LNCaP clone FGC (cell line): ENCODE measurements around the gene PABPN1.

ENCODE experiments used
- DNase-seq: peaks from one replicate; pipeline ENCODE4 v3.0.0-alpha.2; 2011; ENCODE audit warnings: low read depth
- H3K4me3 ChIP-seq: 2 replicates; pipeline ENCODE4 v1.5.1; 2011; ENCODE audit warnings: mild to moderate bottlenecking, low read depth, low read length, control low read depth
- CTCF ChIP-seq: IDR thresholded peaks from 2 replicates; pipeline ENCODE4 v1.5.1; 2012; ENCODE audit warnings: mild to moderate bottlenecking; ENCODE audit not compliant: control insufficient read depth, insufficient read depth; ENCODE audit errors: extremely low read depth

PABPN1 gene

GRCh38 chr14:23371865-23372264 lies 50.6 kb downstream of the PABPN1 start:
- no peak for DNase-seq
- H3K4me3 ChIP-seq, result no peak overlapping the region
- no peak for TF ChIP-seq CTCF

- no peak within 1 kb of the TSS for H3K4me3 ChIP-seq
- TF ChIP-seq CTCF, result no peak
- no peak for DNase-seq
Measured at GRCh38 chr14:23372509-23372908, 51.3 kb downstream of the PABPN1 start, which contains the start of gene IL25. TSS of gene IL25 (plus strand) at chr14:23372809.

GRCh38 chr14:23373041-23373440 lies 51.8 kb downstream of the PABPN1 start:
- DNase-seq, result no peak
- no peak for TF ChIP-seq CTCF
- no peak overlapping the region for H3K4me3 ChIP-seq
